HepG2 (cell line): ENCODE measurements around the gene OR2B2. TPM values are rescaled to one million over a fixed set of nuclear protein-coding genes. Genes with fewer than 3 reads are reported as not detected.

ENCODE experiments used
- HNRNPUL1 ChIP-seq: fragments of 200-400 bp; formaldehyde crosslinking; IDR thresholded peaks from 2 replicates; pipeline ENCODE4 v1.6.1; 2017; ENCODE audit warnings: low read depth, mild to moderate bottlenecking, low read length, moderate library complexity
- RFX3 ChIP-seq: IDR thresholded peaks from 2 replicates; pipeline ENCODE4 v1.6.1; 2016; ENCODE audit warnings: missing biosample characterization, missing genetic modification reagents
- RORA ChIP-seq: sonication (generic); formaldehyde crosslinking; IDR thresholded peaks from 2 replicates; pipeline ENCODE4 v1.5.0; 2020; ENCODE audit warnings: mild to moderate bottlenecking, missing genetic modification reagents, moderate library complexity
- ZMAT3 ChIP-seq: sonication (generic); formaldehyde crosslinking; conservative IDR thresholded peaks from 2 replicates; pipeline ENCODE4 v1.7.0; 2021; ENCODE audit warnings: missing genetic modification reagents
- ZNF224 ChIP-seq: sonication (generic); formaldehyde crosslinking; IDR thresholded peaks from 2 replicates; pipeline ENCODE4 v1.5.0; 2020; ENCODE audit warnings: mild to moderate bottlenecking, missing genetic modification reagents
- ZNF577 ChIP-seq: sonication (generic); formaldehyde crosslinking; IDR thresholded peaks from 2 replicates; pipeline ENCODE4 v1.4.0; 2020; ENCODE audit warnings: mild to moderate bottlenecking, low read depth, missing genetic modification reagents, borderline replicate concordance
- ZNF782 ChIP-seq: sonication (generic); formaldehyde crosslinking; IDR thresholded peaks from 2 replicates; pipeline ENCODE4 v1.4.0; 2020; ENCODE audit warnings: missing genetic modification reagents, mild to moderate bottlenecking, borderline replicate concordance
- ZNF879 ChIP-seq: sonication (generic); formaldehyde crosslinking; IDR thresholded peaks from 2 replicates; pipeline ENCODE4 v1.8.1; 2023; ENCODE audit warnings: missing genetic modification reagents
- polyA plus RNA-seq, 8 experiments: library from polyadenylated mRNA; depleted of rRNA in 3 of 8; stranded (reverse) in 7 of 8; unstranded in 1 of 8; fragments of >200 nt; fragmentation: Illumina TruSeq in 4 of 8; extraction: Trizol in 4 of 8; gene quantifications; 2 replicates each; pipeline versions ENCODE4 v1.2.1 to v1.2.3, GENCODE V29; 2011 to 2016; ENCODE audit warnings: low read depth in 4 of 8, missing spikeins in 1 of 8, mixed read lengths in 1 of 8; ENCODE audit not compliant: insufficient read depth in 1 of 8
- total RNA-seq, 5 experiments: library from RNA; depleted of rRNA; stranded (reverse); fragments of >200 nt; fragmentation: Illumina TruSeq; extraction: Trizol; gene quantifications; 2 replicates each; pipeline ENCODE4 v1.2.3, GENCODE V29; 2016; ENCODE audit warnings: low read depth in 1 of 5
- TF ChIP-seq, protein P1 (sequence below): sonication (generic); formaldehyde crosslinking; IDR thresholded peaks from 2 replicates; pipeline ENCODE4 v1.9.0; 2021; ENCODE audit warnings: mild to moderate bottlenecking, missing genetic modification reagents
- TF ChIP-seq, protein P2 (sequence below): sonication (generic); formaldehyde crosslinking; IDR thresholded peaks from 2 replicates; pipeline ENCODE4 v1.4.0; 2020; ENCODE audit warnings: missing genetic modification reagents, borderline replicate concordance
- TF ChIP-seq, protein P3 (sequence below): sonication (generic); formaldehyde crosslinking; conservative IDR thresholded peaks from 2 replicates; pipeline ENCODE4 v1.8.1; 2023; ENCODE audit warnings: missing genetic modification reagents
- TF ChIP-seq, protein P4 (sequence below): sonication (generic); formaldehyde crosslinking; IDR thresholded peaks from 2 replicates; pipeline ENCODE4 v1.8.1; 2022; ENCODE audit warnings: mild to moderate bottlenecking, missing genetic modification reagents
- TF ChIP-seq, protein P5 (sequence below): sonication (generic); formaldehyde crosslinking; IDR thresholded peaks from 2 replicates; pipeline ENCODE4 v1.4.0; 2020; ENCODE audit warnings: missing genetic modification reagents

OR2B2 gene
- total and polyA plus RNA-seq, 2 of the 13 experiments (the other 11 are each of a cell fraction or from before 2014, with no cell fraction given) = not detected

DNA sequence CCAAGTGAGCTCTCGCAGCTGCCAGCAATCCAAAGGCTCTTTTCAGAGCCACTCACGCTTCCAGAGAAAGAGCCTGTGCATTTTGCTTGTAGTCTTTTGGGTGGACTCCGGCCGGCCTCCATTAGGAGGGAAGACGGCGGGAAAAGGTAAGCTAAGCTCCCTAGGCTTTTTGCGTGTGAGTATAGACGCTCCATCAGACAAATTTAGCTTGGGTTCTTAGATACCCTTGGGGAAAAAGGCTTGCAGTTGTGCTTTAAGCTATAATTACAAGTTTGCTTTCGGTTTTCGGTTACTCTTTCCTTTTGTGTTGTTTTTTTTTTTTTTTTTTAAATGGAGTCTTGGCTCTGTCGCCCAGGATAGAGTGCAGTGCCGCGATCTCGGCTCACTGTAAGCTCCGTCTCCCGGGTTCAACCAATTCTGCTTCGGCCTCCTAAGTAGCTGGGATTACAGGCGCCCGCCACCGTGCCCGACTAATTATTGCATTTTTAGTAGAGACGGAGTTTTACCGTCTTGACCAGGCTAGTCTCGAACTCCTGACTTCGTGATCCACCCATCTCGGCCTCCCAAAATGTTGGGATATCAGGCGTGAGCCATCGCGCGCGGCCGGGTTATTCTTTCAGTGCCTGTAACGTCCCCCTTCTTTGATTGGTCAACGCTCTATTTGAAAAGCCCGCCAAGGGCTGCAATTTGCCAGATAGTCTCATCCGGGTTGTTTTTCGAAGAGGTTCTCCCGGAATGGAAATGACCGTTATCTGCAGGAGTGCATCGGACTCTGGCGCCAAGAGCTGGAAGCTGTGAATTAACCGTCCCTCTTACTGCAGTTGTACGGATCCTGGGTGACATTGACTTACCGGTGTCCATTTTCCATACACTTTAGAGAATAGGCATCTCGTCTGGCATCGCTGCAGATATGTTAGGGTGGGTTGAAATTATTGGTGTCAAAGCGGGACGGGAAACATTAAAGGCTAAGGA, 18.1 kb downstream of the OR2B2 start (continued):
- TF ChIP-seq, protein P1, sequence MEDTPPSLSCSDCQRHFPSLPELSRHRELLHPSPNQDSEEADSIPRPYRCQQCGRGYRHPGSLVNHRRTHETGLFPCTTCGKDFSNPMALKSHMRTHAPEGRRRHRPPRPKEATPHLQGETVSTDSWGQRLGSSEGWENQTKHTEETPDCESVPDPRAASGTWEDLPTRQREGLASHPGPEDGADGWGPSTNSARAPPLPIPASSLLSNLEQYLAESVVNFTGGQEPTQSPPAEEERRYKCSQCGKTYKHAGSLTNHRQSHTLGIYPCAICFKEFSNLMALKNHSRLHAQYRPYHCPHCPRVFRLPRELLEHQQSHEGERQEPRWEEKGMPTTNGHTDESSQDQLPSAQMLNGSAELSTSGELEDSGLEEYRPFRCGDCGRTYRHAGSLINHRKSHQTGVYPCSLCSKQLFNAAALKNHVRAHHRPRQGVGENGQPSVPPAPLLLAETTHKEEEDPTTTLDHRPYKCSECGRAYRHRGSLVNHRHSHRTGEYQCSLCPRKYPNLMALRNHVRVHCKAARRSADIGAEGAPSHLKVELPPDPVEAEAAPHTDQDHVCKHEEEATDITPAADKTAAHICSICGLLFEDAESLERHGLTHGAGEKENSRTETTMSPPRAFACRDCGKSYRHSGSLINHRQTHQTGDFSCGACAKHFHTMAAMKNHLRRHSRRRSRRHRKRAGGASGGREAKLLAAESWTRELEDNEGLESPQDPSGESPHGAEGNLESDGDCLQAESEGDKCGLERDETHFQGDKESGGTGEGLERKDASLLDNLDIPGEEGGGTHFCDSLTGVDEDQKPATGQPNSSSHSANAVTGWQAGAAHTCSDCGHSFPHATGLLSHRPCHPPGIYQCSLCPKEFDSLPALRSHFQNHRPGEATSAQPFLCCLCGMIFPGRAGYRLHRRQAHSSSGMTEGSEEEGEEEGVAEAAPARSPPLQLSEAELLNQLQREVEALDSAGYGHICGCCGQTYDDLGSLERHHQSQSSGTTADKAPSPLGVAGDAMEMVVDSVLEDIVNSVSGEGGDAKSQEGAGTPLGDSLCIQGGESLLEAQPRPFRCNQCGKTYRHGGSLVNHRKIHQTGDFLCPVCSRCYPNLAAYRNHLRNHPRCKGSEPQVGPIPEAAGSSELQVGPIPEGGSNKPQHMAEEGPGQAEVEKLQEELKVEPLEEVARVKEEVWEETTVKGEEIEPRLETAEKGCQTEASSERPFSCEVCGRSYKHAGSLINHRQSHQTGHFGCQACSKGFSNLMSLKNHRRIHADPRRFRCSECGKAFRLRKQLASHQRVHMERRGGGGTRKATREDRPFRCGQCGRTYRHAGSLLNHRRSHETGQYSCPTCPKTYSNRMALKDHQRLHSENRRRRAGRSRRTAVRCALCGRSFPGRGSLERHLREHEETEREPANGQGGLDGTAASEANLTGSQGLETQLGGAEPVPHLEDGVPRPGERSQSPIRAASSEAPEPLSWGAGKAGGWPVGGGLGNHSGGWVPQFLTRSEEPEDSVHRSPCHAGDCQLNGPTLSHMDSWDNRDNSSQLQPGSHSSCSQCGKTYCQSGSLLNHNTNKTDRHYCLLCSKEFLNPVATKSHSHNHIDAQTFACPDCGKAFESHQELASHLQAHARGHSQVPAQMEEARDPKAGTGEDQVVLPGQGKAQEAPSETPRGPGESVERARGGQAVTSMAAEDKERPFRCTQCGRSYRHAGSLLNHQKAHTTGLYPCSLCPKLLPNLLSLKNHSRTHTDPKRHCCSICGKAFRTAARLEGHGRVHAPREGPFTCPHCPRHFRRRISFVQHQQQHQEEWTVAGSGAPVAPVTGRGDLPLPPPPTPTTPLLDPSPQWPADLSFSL (CRISPR knock-in tag) = no peak
- no peak for TF ChIP-seq ZNF577 (CRISPR knock-in tag)
- TF ChIP-seq, protein P2, sequence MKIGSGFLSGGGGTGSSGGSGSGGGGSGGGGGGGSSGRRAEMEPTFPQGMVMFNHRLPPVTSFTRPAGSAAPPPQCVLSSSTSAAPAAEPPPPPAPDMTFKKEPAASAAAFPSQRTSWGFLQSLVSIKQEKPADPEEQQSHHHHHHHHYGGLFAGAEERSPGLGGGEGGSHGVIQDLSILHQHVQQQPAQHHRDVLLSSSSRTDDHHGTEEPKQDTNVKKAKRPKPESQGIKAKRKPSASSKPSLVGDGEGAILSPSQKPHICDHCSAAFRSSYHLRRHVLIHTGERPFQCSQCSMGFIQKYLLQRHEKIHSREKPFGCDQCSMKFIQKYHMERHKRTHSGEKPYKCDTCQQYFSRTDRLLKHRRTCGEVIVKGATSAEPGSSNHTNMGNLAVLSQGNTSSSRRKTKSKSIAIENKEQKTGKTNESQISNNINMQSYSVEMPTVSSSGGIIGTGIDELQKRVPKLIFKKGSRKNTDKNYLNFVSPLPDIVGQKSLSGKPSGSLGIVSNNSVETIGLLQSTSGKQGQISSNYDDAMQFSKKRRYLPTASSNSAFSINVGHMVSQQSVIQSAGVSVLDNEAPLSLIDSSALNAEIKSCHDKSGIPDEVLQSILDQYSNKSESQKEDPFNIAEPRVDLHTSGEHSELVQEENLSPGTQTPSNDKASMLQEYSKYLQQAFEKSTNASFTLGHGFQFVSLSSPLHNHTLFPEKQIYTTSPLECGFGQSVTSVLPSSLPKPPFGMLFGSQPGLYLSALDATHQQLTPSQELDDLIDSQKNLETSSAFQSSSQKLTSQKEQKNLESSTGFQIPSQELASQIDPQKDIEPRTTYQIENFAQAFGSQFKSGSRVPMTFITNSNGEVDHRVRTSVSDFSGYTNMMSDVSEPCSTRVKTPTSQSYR (CRISPR knock-in tag) = no peak
- peak; percentile 33; the same call in 1 of the 2 replicates for TF ChIP-seq ZMAT3 (CRISPR knock-in tag)
- TF ChIP-seq ZNF782 = no peak
- TF ChIP-seq, protein P3, sequence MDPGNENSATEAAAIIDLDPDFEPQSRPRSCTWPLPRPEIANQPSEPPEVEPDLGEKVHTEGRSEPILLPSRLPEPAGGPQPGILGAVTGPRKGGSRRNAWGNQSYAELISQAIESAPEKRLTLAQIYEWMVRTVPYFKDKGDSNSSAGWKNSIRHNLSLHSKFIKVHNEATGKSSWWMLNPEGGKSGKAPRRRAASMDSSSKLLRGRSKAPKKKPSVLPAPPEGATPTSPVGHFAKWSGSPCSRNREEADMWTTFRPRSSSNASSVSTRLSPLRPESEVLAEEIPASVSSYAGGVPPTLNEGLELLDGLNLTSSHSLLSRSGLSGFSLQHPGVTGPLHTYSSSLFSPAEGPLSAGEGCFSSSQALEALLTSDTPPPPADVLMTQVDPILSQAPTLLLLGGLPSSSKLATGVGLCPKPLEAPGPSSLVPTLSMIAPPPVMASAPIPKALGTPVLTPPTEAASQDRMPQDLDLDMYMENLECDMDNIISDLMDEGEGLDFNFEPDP = no peak
- TF ChIP-seq ZNF224 = 0 out of 2 replicates have a peak, but pooled peaks have one; percentile 9
- TF ChIP-seq, protein P4, sequence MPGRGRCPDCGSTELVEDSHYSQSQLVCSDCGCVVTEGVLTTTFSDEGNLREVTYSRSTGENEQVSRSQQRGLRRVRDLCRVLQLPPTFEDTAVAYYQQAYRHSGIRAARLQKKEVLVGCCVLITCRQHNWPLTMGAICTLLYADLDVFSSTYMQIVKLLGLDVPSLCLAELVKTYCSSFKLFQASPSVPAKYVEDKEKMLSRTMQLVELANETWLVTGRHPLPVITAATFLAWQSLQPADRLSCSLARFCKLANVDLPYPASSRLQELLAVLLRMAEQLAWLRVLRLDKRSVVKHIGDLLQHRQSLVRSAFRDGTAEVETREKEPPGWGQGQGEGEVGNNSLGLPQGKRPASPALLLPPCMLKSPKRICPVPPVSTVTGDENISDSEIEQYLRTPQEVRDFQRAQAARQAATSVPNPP (CRISPR knock-in tag) = no peak; the same call in 1 of the 2 replicates
- TF ChIP-seq HNRNPUL1 = no peak
- no peak for TF ChIP-seq ZNF879 (CRISPR knock-in tag)
- no peak for TF ChIP-seq RORA (CRISPR knock-in tag)
- no peak for TF ChIP-seq RFX3 (CRISPR knock-in tag)
- TF ChIP-seq, protein P5, sequence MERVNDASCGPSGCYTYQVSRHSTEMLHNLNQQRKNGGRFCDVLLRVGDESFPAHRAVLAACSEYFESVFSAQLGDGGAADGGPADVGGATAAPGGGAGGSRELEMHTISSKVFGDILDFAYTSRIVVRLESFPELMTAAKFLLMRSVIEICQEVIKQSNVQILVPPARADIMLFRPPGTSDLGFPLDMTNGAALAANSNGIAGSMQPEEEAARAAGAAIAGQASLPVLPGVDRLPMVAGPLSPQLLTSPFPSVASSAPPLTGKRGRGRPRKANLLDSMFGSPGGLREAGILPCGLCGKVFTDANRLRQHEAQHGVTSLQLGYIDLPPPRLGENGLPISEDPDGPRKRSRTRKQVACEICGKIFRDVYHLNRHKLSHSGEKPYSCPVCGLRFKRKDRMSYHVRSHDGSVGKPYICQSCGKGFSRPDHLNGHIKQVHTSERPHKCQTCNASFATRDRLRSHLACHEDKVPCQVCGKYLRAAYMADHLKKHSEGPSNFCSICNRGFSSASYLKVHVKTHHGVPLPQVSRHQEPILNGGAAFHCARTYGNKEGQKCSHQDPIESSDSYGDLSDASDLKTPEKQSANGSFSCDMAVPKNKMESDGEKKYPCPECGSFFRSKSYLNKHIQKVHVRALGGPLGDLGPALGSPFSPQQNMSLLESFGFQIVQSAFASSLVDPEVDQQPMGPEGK = no peak
